K562 (cell line): ENCODE measurements around the gene TMEM217. TPM values are rescaled to one million over a fixed set of nuclear protein-coding genes. Genes with fewer than 3 reads are reported as not detected.

Experiments used
- ATAC-seq: fragments of 200-7000 bp; cut with Tn5 transposase; 3 replicates; pipeline ENCODE4 v1.9.1; 2020; ENCODE audit warnings: moderate library complexity
- BruUV-seq: library from RNA; stranded (reverse); fragments of 400-500 nt; replicated peaks from 2 replicates; lab custom pipeline; 2021; lab: Mats Ljungman, UMichigan
- CTCF ChIA-PET: fragments of 300-600 bp; formaldehyde crosslinking; extraction: SDS; loops from one replicate; lab custom pipeline; 2021; ENCODE audit warnings: low intra/inter-chr PET ratio; lab: Yijun Ruan, JAX
- POLR2A ChIA-PET: fragments of 300-600, 350-650 bp; sonication (Branson Sonifier 250); formaldehyde crosslinking; extraction: SDS; loops from one replicate; lab custom pipeline; 2021; ENCODE audit warnings: antibody characterized with exemption, inconsistent platforms; lab: Yijun Ruan, JAX
- DNase-seq, 4 experiments: peaks; one replicate each; pipeline versions ENCODE4 v3.0.0 to v3.0.0-alpha.2; 2011 to 2018; ENCODE audit warnings: low spot score in 3 of 4, mixed read lengths in 3 of 4; ENCODE audit errors: extremely low read depth in 1 of 4
- FAIRE-seq: peaks from 2 replicates; lab custom pipeline; 2011; peaks lifted over from hg19 to GRCh38; lab: Jason Lieb, UNC
- H2AFZ ChIP-seq: 2 replicates; pipeline ENCODE4 v1.6.0; 2011; ENCODE audit warnings: low read depth, low read length, control low read depth, inconsistent platforms
- H3K27ac ChIP-seq: fragments of 200-600 bp; 3 replicates; pipeline ENCODE4 v1.8.0; 2011; ENCODE audit warnings: low read depth, mild to moderate bottlenecking, control low read depth, inconsistent platforms, low read length, moderate library complexity, mixed read lengths; ENCODE audit errors: extremely low read depth
- H3K27me3 ChIP-seq, 2 experiments: fragments of 300-600 bp in 1 of 2; 2 replicates in 1 of 2; 3 replicates in 1 of 2; pipeline versions ENCODE4 v1.6.0 to v1.8.0; 2011; ENCODE audit warnings: inconsistent platforms in 2 of 2, low read length in 2 of 2, mild to moderate bottlenecking in 1 of 2, mixed read lengths in 1 of 2, moderate library complexity in 1 of 2; ENCODE audit not compliant: control insufficient read depth in 2 of 2, insufficient read depth in 2 of 2
- H3K36me3 ChIP-seq: fragments of 300-600 bp; 3 replicates; pipeline ENCODE4 v1.8.0; 2011; ENCODE audit warnings: mild to moderate bottlenecking, low read length, inconsistent platforms; ENCODE audit not compliant: control insufficient read depth, insufficient read depth
- H3K4me1 ChIP-seq, 2 experiments: fragments of 200-600 bp in 1 of 2; replicated peaks in 1 of 2; 2 replicates in 1 of 2; 3 replicates in 1 of 2; pipeline versions ENCODE4 v1.5.1 to v1.8.0; 2011; ENCODE audit warnings: inconsistent platforms in 2 of 2, low read length in 2 of 2, mild to moderate bottlenecking in 1 of 2, mixed read lengths in 1 of 2, moderate library complexity in 1 of 2; ENCODE audit not compliant: control insufficient read depth in 2 of 2, insufficient read depth in 2 of 2
- H3K4me2 ChIP-seq: 2 replicates; pipeline ENCODE4 v1.6.1; 2011; ENCODE audit warnings: low read length, control low read depth, inconsistent platforms, mixed read lengths; ENCODE audit not compliant: insufficient read depth
- H3K4me3 ChIP-seq: fragments of 200-600 bp; sonication (generic), shearing (Covaris generic); 2 replicates; pipeline ENCODE4 v1.5.1; 2016; ENCODE audit warnings: control low read depth, inconsistent platforms
- H3K79me2 ChIP-seq: fragments of 200-600 bp; 3 replicates; pipeline ENCODE4 v1.8.0; 2011; ENCODE audit warnings: low read length, inconsistent platforms; ENCODE audit not compliant: control insufficient read depth, insufficient read depth
- H3K9ac ChIP-seq, 2 experiments: 2 replicates each; pipeline versions ENCODE4 v1.6.0 to v1.6.1; 2011; ENCODE audit warnings: low read depth in 2 of 2, low read length in 2 of 2, control low read depth in 1 of 2, inconsistent platforms in 1 of 2, mild to moderate bottlenecking in 1 of 2, mixed read lengths in 1 of 2; ENCODE audit not compliant: insufficient read depth in 1 of 2
- H3K9me1 ChIP-seq: one replicate; pipeline ENCODE4 v1.6.0; 2011; ENCODE audit warnings: inconsistent platforms, mild to moderate bottlenecking, low read length, moderate library complexity; ENCODE audit not compliant: control insufficient read depth, insufficient read depth
- H3K9me3 ChIP-seq: replicated peaks from 2 replicates; pipeline ENCODE4 v1.5.1; 2011; ENCODE audit warnings: low read depth, low read length, inconsistent platforms; ENCODE audit not compliant: control insufficient read depth, insufficient read depth
- H4K20me1 ChIP-seq: replicated peaks from 2 replicates; pipeline ENCODE4 v1.6.1; 2011; ENCODE audit warnings: low read length, inconsistent platforms, mixed read lengths; ENCODE audit not compliant: control insufficient read depth, insufficient read depth
- CBFA2T3 ChIP-seq: fragments of 450-650 bp; IDR thresholded peaks from 2 replicates; pipeline ENCODE4 v1.6.1; 2017
- CTBP1 ChIP-seq: fragments of 450-650 bp; IDR thresholded peaks from 2 replicates; pipeline ENCODE4 v1.6.1; 2016; ENCODE audit warnings: borderline replicate concordance
- ELF1 ChIP-seq: fragments of 200-800 bp; sonication (Bioruptor generic); IDR thresholded peaks from 2 replicates; pipeline ENCODE4 v1.6.1; 2016; ENCODE audit warnings: missing genetic modification characterization, missing compliant biosample characterization
- NKRF ChIP-seq: fragments of 450-650 bp; IDR thresholded peaks from 2 replicates; pipeline ENCODE4 v1.6.1; 2016; ENCODE audit warnings: borderline replicate concordance
- TCF3 ChIP-seq: sonication (generic); formaldehyde crosslinking; IDR thresholded peaks from 2 replicates; pipeline ENCODE4 v1.4.0; 2020; ENCODE audit warnings: mild to moderate bottlenecking, missing genetic modification reagents
- ZBTB40 ChIP-seq, 2 experiments: fragments of 450-650 bp in 1 of 2; sonication (generic) in 1 of 2; formaldehyde crosslinking in 1 of 2; IDR thresholded peaks; 2 replicates each; pipeline versions ENCODE4 v1.7.1 to v1.9.0; 2016 to 2022; ENCODE audit warnings: inconsistent platforms in 1 of 2, mild to moderate bottlenecking in 1 of 2, missing genetic modification reagents in 1 of 2
- ZFPM2 ChIP-seq: fragments of 250-450 bp; sonication (Bioruptor Pico); IDR thresholded peaks from 2 replicates; pipeline ENCODE4 v1.5.1; 2022; ENCODE audit warnings: mild to moderate bottlenecking
- ZNF274 ChIP-seq: IDR thresholded peaks from 2 replicates; pipeline ENCODE4 v1.6.1; 2011; ENCODE audit warnings: low read depth, mild to moderate bottlenecking, low read length, moderate library complexity, borderline replicate concordance
- WGBS: fragments of 100-300 bp; shearing (Covaris generic); methylation state at CpG from one replicate; pipeline ENCODE4 v1.1.6; 2016; ENCODE audit warnings: low coverage, mixed read lengths; ENCODE audit not compliant: insufficient coverage; ENCODE audit errors: missing lambda C conversion rate; 5-methylcytosine and 5-hydroxymethylcytosine counted together
- in situ Hi-C: fragments of 300-500 bp; cut with MboI; formaldehyde crosslinking; loops from 4 replicates; pipeline ENCODE4 v1.15.0; 2018; ENCODE audit warnings: inconsistent platforms, mixed read lengths
- intact Hi-C: fragments of 100-400 bp; cut with micrococcal nuclease; formaldehyde crosslinking; loops from 2 replicates; pipeline ENCODE4 v1.14.2; 2022
- polyA plus RNA-seq, 8 experiments: library from polyadenylated mRNA; depleted of rRNA in 4 of 8; stranded (reverse) in 5 of 8; unstranded in 3 of 8; fragments of >200 nt; fragmentation: Nextera tagmentation in 2 of 8; fragmentation: Illumina TruSeq in 1 of 8; extraction: Ambion mirVana in 2 of 8; extraction: Trizol in 1 of 8; gene quantifications; 2 replicates each; pipeline versions ENCODE4 v1.2.1 to v1.2.3, GENCODE V29; 2011 to 2014; ENCODE audit warnings: inconsistent platforms in 1 of 8, missing spikeins in 1 of 8
- total RNA-seq, 7 experiments: library from RNA; depleted of rRNA in 6 of 7; stranded (reverse); fragments of >200 nt in 6 of 7; fragmentation: Illumina TruSeq in 2 of 7; extraction: Trizol in 2 of 7; gene quantifications; 2 replicates each; pipeline versions ENCODE4 v1.2.1 to v1.2.3, GENCODE V29; 2011 to 2021; ENCODE audit warnings: low replicate concordance in 1 of 7
- TF ChIP-seq, protein P1 (sequence below): fragments of 250-450 bp; sonication (Bioruptor Pico); IDR thresholded peaks from 2 replicates; pipeline ENCODE4 v1.8.0; 2021; ENCODE audit warnings: borderline replicate concordance, mild to moderate bottlenecking, moderate library complexity; ENCODE audit not compliant: poor library complexity, severe bottlenecking

Gene TMEM217
- total and polyA plus RNA-seq, 9 of the 15 experiments (the other 6 are each of a cell fraction or from before 2014, with no cell fraction given) = 1.3 to 8.0 (median 1.9) TPM

- TF ChIP-seq ZNF274 = no peak
- TF ChIP-seq, protein P1, sequence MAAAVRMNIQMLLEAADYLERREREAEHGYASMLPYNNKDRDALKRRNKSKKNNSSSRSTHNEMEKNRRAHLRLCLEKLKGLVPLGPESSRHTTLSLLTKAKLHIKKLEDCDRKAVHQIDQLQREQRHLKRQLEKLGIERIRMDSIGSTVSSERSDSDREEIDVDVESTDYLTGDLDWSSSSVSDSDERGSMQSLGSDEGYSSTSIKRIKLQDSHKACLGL (CRISPR knock-in tag) = no peak
Measured at GRCh38 chr6:37293426-37293825, 35.5 kb upstream of the TMEM217 start (continued).

GRCh38 chr6:37289931-37290330 is 32.0 kb upstream of the TMEM217 start:
- Histone ChIP-seq H3K27me3 (no peaks in the 10 kb centered on the region), H4K20me1 (no peaks in the 10 kb centered on the region), H3K4me2 (no peak overlapping the region), H3K4me3 (no peak overlapping the region), H3K36me3 (peaks cover 80% of the 10 kb centered on the region), H3K4me1 (peaks cover 0 to 2% of the 10 kb centered on the region in 2 experiments; a peak in 2 of 5 replicates), H3K9ac (no peak overlapping the region), H3K27ac (no peak overlapping the region), H3K79me2 (no peaks in the 10 kb centered on the region), H3K9me1 (no peaks in the 10 kb centered on the region), H3K9me3 (no peaks in the 10 kb centered on the region), H2AFZ (no peak overlapping the region)
- CTCF ChIA-PET = interaction anchor here (0.7 kb wide), 1 partner anchor 491 kb away, joined by 3 read pairs; no protein-coding TSS in a partner anchor
- POLR2A ChIA-PET = interaction anchor here (0.6 to 1.5 kb wide), 5 partner anchors 12 to 86 kb away, joined by 3 to 4 read pairs (median 3); partner anchors contain the start of genes TBC1D22B and TMEM217
- FAIRE-seq = peak; percentile 23
- in situ Hi-C loops = no loop called here
- DNase-seq = no peak
- no peak; the same call in none of the 3 replicates for ATAC-seq
- whole genome bisulfite sequencing = 57% methylated on average over 3 of the region's 3 CpGs
- intact Hi-C loops = no loop called here
- no TSS peak for BruUV-seq
- no peak for TF ChIP-seq NKRF
- TF ChIP-seq ELF1 (tag) = no peak
- TF ChIP-seq ZBTB40 (IDR thresholded peaks at IDR 0.05) = no peak
- TF ChIP-seq ZBTB40 (CRISPR knock-in tag; IDR thresholded peaks at IDR 0.05) = no peak
- TF ChIP-seq CTBP1 = peak; percentile 45; the same call in 1 of the 2 replicates
- no peak for TF ChIP-seq TCF3 (CRISPR knock-in tag)
- no peak for TF ChIP-seq ZFPM2 (CRISPR knock-in tag)
- no peak for TF ChIP-seq CBFA2T3
